Chondrocyte (in vitro differentiated cells): Measurements from ENCODE around the gene MAIP1. TPM values are rescaled to one million over a fixed set of nuclear protein-coding genes. Genes with fewer than 3 reads are reported as not detected.

Experiments
- DNase-seq: peaks from one replicate; pipeline ENCODE4 v3.0.0; 2021; ENCODE audit warnings: mixed read lengths, low spot score
- H3K27ac Mint-ChIP-seq: one replicate; pipeline ENCODE4 v1.8.0; 2021; ENCODE audit warnings: mild to moderate bottlenecking, moderate library complexity, mixed read lengths; ENCODE audit not compliant: unreplicated experiment
- H3K27me3 Mint-ChIP-seq: 2 replicates; pipeline ENCODE4 v1.8.0; 2021; ENCODE audit warnings: low read depth, mixed read lengths
- H3K36me3 Mint-ChIP-seq: 2 replicates; pipeline ENCODE4 v1.8.0; 2021; ENCODE audit warnings: low read depth, mixed read lengths
- H3K4me1 Mint-ChIP-seq: 2 replicates; pipeline ENCODE4 v1.8.0; 2021; ENCODE audit warnings: low read depth, mild to moderate bottlenecking, mixed read lengths
- H3K4me3 Mint-ChIP-seq: one replicate; pipeline ENCODE4 v1.8.0; 2021; ENCODE audit warnings: mild to moderate bottlenecking, moderate library complexity, mixed read lengths; ENCODE audit not compliant: unreplicated experiment
- H3K9me3 Mint-ChIP-seq: 2 replicates; pipeline ENCODE4 v1.8.0; 2021; ENCODE audit warnings: low read depth, mixed read lengths
- total RNA-seq: library from RNA; stranded (reverse); gene quantifications from 3 replicates; pipeline ENCODE4 v1.2.1, GENCODE V29; 2021
- TF ChIP-seq, protein P1 (sequence below): fragments of 200-600 bp; sonication (generic); IDR thresholded peaks from 2 replicates; pipeline ENCODE4 v1.5.0; 2021; ENCODE audit warnings: antibody characterized with exemption, mild to moderate bottlenecking, moderate library complexity

MAIP1 gene
- total RNA-seq, 1 donor from 2014 or later: 14.6 TPM

DNA sequence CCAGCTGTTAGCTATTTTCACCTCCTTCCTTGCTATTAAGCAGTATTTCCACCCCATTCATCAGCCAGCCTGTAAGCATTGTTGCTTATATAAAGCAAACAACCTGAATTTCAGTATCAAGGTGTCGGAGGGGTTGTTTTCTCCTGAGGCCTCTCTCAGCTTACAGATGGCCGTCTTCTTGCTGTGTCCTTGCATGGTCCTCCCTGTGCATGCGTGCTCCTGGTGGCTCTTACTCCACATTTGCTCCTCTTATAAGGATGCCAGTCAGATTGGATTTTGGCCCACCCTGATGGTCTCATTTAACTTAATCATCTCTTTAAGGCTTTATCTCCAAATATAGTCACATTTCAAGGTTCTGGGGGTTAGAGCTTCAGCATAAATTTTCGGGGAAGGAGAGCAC is 2.6 kb downstream of the MAIP1 start:
- Mint-ChIP-seq H3K4me1 (peaks cover 42% of the 10 kb centered on the region), H3K9me3 (no peaks in the 10 kb centered on the region), H3K4me3 (no peak overlapping the region), H3K27ac (no peak overlapping the region), H3K36me3 (peaks cover 12% of the 10 kb centered on the region), H3K27me3 (no peaks in the 10 kb centered on the region)
- TF ChIP-seq, protein P1, sequence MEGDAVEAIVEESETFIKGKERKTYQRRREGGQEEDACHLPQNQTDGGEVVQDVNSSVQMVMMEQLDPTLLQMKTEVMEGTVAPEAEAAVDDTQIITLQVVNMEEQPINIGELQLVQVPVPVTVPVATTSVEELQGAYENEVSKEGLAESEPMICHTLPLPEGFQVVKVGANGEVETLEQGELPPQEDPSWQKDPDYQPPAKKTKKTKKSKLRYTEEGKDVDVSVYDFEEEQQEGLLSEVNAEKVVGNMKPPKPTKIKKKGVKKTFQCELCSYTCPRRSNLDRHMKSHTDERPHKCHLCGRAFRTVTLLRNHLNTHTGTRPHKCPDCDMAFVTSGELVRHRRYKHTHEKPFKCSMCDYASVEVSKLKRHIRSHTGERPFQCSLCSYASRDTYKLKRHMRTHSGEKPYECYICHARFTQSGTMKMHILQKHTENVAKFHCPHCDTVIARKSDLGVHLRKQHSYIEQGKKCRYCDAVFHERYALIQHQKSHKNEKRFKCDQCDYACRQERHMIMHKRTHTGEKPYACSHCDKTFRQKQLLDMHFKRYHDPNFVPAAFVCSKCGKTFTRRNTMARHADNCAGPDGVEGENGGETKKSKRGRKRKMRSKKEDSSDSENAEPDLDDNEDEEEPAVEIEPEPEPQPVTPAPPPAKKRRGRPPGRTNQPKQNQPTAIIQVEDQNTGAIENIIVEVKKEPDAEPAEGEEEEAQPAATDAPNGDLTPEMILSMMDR: no peak
- DNase-seq: no peak

DNA sequence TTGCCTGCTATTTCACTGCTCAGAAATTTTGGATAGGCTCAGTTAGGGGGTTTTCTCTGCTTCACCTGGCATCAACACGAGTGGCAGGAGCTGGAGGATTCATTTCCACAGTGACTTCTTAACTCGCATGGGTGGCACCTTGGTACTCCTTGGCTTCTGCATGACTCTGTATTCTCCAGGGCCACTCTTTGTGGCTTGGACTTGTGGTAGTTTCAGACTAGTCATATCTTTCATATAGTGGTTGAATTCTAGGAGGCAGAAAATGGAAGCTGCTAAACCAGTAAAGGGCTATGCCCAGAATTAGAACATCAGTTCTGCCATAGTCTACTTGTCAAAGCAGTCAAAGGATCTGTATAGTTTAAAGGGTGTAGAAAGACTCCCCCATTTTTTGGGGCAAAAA is 6.8 kb downstream of the MAIP1 start:
- no peak overlapping the region for H3K27ac Mint-ChIP-seq
- peaks cover 23% of the 10 kb centered on the region for H3K36me3 Mint-ChIP-seq
- no peak overlapping the region for H3K4me3 Mint-ChIP-seq

DNA sequence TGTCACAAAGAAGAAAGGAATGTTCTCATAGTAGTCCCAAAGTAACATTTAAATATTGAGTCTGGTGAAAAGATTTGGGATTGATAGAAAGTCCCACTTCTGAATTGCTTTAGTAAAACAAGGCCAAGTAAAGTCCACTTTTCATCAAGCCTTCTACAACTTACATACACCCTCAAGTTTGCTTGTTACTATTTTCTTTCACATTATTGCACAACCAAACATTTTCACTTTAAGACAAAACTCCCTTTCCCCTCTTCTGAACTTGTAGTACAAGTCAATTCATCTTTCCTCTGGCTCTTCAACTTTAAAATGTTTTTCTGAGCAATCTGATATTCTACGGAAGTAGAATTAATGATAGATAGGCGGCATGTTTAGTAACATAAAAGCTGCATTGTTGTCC is 11.0 kb downstream of the MAIP1 start:
- TF ChIP-seq, protein P1: no peak
- H3K27me3 Mint-ChIP-seq: no peaks in the 10 kb centered on the region
- no peaks in the 10 kb centered on the region for H3K9me3 Mint-ChIP-seq

More for the DNA sequence above, 6.8 kb downstream of the MAIP1 start:
- Mint-ChIP-seq H3K9me3 (no peaks in the 10 kb centered on the region), H3K4me1 (peaks cover 14% of the 10 kb centered on the region), H3K27me3 (no peaks in the 10 kb centered on the region)
- DNase-seq: no peak
- TF ChIP-seq, protein P1: no peak

DNA sequence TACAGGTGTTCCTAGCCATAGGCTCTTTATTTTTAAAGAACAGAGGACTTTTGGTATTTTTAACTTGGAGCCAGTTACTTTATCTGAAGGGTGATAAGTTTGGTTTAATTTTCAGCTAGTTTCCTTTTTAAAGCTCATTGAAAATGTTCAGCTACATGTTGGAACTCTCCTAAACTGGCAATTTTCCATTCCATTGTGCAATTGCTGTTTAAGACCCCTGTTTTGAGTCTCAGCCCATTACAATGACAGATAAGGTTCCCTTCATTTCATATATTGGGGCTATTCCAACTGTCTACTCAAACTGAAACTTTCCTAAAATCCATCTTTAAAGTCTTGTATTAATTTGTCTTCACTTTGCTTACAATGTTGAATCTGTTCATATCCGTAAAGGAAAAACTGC is 11.6 kb downstream of the MAIP1 start:
- Mint-ChIP-seq H3K36me3 (peaks cover 17% of the 10 kb centered on the region), H3K4me3 (no peak overlapping the region), H3K27ac (no peak overlapping the region), H3K27me3 (no peaks in the 10 kb centered on the region), H3K4me1 (no peaks in the 10 kb centered on the region), H3K9me3 (no peaks in the 10 kb centered on the region)
- DNase-seq: no peak
- TF ChIP-seq, protein P1: no peak

More for the DNA sequence above, 11.0 kb downstream of the MAIP1 start:
- Mint-ChIP-seq H3K36me3 (peaks cover 21% of the 10 kb centered on the region), H3K4me3 (no peak overlapping the region), H3K4me1 (no peaks in the 10 kb centered on the region), H3K27ac (no peak overlapping the region)
- DNase-seq: no peak

- no peak for DNase-seq
- Mint-ChIP-seq H3K4me3 (no peak overlapping the region), H3K4me1 (no peaks in the 10 kb centered on the region), H3K9me3 (no peaks in the 10 kb centered on the region), H3K27me3 (no peaks in the 10 kb centered on the region), H3K27ac (no peak overlapping the region), H3K36me3 (peaks cover 11% of the 10 kb centered on the region)
- TF ChIP-seq, protein P1: no peak
Observed at GRCh38 chr2:199968126-199968525, 12.7 kb downstream of the MAIP1 start.
